Measurements from ENCODE around the gene MBOAT1. TPM values are rescaled to one million over a fixed set of nuclear protein-coding genes. Genes with fewer than 3 reads are reported as not detected.

The MBOAT1 gene
- total RNA-seq, 1 donor from 2014 or later: 6.4 TPM

GRCh38 chr6:20156824-20157223, 55.4 kb downstream of the MBOAT1 start:
- Histone ChIP-seq H3K9me3 (ENCODE audit: insufficient read depth, low read depth, low read length) (no peaks in the 10 kb centered on the region), H4K20me1 (ENCODE audit: insufficient read depth, low read length) (no peaks in the 10 kb centered on the region), H3K4me3 (ENCODE audit: insufficient read depth, low read depth, low read length) (no peak overlapping the region), H3K27ac (ENCODE audit: low read depth, low read length) (no peak overlapping the region), H2AFZ (ENCODE audit: low read depth, low read length) (no peak overlapping the region), H3K79me2 (ENCODE audit: insufficient read depth, low read length) (no peaks in the 10 kb centered on the region), H3K27me3 (ENCODE audit: insufficient read depth, low read length) (no peaks in the 10 kb centered on the region), H3K36me3 (ENCODE audit: insufficient read depth, low read length) (no peaks in the 10 kb centered on the region), H3K9ac (ENCODE audit: low read length) (no peak overlapping the region), H3K4me2 (ENCODE audit: low read length) (no peak overlapping the region), H3K4me1 (ENCODE audit: insufficient read depth, low read length) (no peaks in the 10 kb centered on the region)
- H3K4me1 Mint-ChIP-seq (ENCODE audit: low read depth, unreplicated experiment): peaks cover 8% of the 10 kb centered on the region
- no peak for FAIRE-seq
- H3K36me3 Mint-ChIP-seq (ENCODE audit: low read depth, unreplicated experiment): no peaks in the 10 kb centered on the region
- H3K27ac Mint-ChIP-seq (ENCODE audit: unreplicated experiment): no peak overlapping the region
- H3K9me3 Mint-ChIP-seq (ENCODE audit: unreplicated experiment): no peaks in the 10 kb centered on the region
- TF ChIP-seq CTCF (IDR thresholded peaks at IDR 0.05; ENCODE audit: insufficient read depth, low read depth, low read length): no peak
- TF ChIP-seq EZH2 (IDR thresholded peaks at IDR 0.05; ENCODE audit: insufficient read depth, low read length): no peak
- no peak for DNase-seq (ENCODE audit: low read depth)
- no peaks in the 10 kb centered on the region for H3K27me3 Mint-ChIP-seq (ENCODE audit: low read depth, unreplicated experiment)
- H3K4me3 Mint-ChIP-seq (ENCODE audit: unreplicated experiment): no peak overlapping the region

DNA sequence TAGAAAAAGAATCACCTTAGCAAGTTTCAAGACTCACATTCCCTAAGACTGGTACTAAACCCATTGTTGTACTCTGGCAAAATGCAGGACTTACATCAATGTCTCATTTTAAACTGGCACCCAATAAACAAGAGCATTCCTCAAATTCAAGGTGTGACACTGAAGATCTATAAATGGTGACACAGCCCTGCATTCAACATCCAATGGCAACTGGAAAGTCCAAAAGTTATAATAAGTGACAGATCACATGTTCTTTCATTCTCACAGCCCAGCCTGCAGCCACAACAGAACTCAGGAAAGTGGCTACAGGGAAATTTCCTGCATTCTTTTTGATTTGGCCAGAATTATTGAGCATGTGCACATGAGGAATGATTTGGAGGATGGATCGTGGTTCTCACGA, 57.5 kb downstream of the MBOAT1 start:
- Histone ChIP-seq H3K27me3 (ENCODE audit: insufficient read depth, low read length) (no peaks in the 10 kb centered on the region), H3K36me3 (ENCODE audit: insufficient read depth, low read length) (no peaks in the 10 kb centered on the region), H3K4me1 (ENCODE audit: insufficient read depth, low read length) (no peaks in the 10 kb centered on the region), H4K20me1 (ENCODE audit: insufficient read depth, low read length) (no peaks in the 10 kb centered on the region), H3K4me2 (ENCODE audit: low read length) (no peak overlapping the region), H3K9me3 (ENCODE audit: insufficient read depth, low read depth, low read length) (no peaks in the 10 kb centered on the region), H3K4me3 (ENCODE audit: insufficient read depth, low read depth, low read length) (no peak overlapping the region), H2AFZ (ENCODE audit: low read depth, low read length) (no peak overlapping the region), H3K79me2 (ENCODE audit: insufficient read depth, low read length) (no peaks in the 10 kb centered on the region), H3K9ac (ENCODE audit: low read length) (no peak overlapping the region), H3K27ac (ENCODE audit: low read depth, low read length) (no peak overlapping the region)
- Mint-ChIP-seq H3K36me3 (ENCODE audit: low read depth, unreplicated experiment) (peaks cover 1% of the 10 kb centered on the region), H3K4me1 (ENCODE audit: low read depth, unreplicated experiment) (no peaks in the 10 kb centered on the region), H3K27ac (ENCODE audit: unreplicated experiment) (no peak overlapping the region), H3K9me3 (ENCODE audit: unreplicated experiment) (no peaks in the 10 kb centered on the region), H3K27me3 (ENCODE audit: low read depth, unreplicated experiment) (no peaks in the 10 kb centered on the region), H3K4me3 (ENCODE audit: unreplicated experiment) (no peak overlapping the region)
- FAIRE-seq (no peak), DNase-seq (ENCODE audit: low read depth) (no peak)
- TF ChIP-seq EZH2 (IDR thresholded peaks at IDR 0.05; ENCODE audit: insufficient read depth, low read length) (no peak), CTCF (IDR thresholded peaks at IDR 0.05; ENCODE audit: insufficient read depth, low read depth, low read length) (no peak)

- Mint-ChIP-seq H3K27me3 (ENCODE audit: low read depth, unreplicated experiment) (no peaks in the 10 kb centered on the region), H3K27ac (ENCODE audit: unreplicated experiment) (no peak overlapping the region), H3K4me3 (ENCODE audit: unreplicated experiment) (no peak overlapping the region), H3K36me3 (ENCODE audit: low read depth, unreplicated experiment) (peaks cover 1% of the 10 kb centered on the region), H3K4me1 (ENCODE audit: low read depth, unreplicated experiment) (no peaks in the 10 kb centered on the region), H3K9me3 (ENCODE audit: unreplicated experiment) (no peaks in the 10 kb centered on the region)
- no peak for TF ChIP-seq EZH2 (IDR thresholded peaks at IDR 0.05; ENCODE audit: insufficient read depth, low read length)
- TF ChIP-seq CTCF (IDR thresholded peaks at IDR 0.05; ENCODE audit: insufficient read depth, low read depth, low read length): no peak
- FAIRE-seq: no peak
- H3K9ac ChIP-seq (ENCODE audit: low read length): no peak overlapping the region
- H3K27me3 ChIP-seq (ENCODE audit: insufficient read depth, low read length): no peaks in the 10 kb centered on the region
- no peak overlapping the region for H2AFZ ChIP-seq (ENCODE audit: low read depth, low read length)
- no peaks in the 10 kb centered on the region for H3K4me1 ChIP-seq (ENCODE audit: insufficient read depth, low read length)
- DNase-seq (ENCODE audit: low read depth): no peak
- H3K27ac ChIP-seq (ENCODE audit: low read depth, low read length): no peak overlapping the region
- no peak overlapping the region for H3K4me3 ChIP-seq (ENCODE audit: insufficient read depth, low read depth, low read length)
- no peak overlapping the region for H3K4me2 ChIP-seq (ENCODE audit: low read length)
- H3K79me2 ChIP-seq (ENCODE audit: insufficient read depth, low read length): no peaks in the 10 kb centered on the region
- no peaks in the 10 kb centered on the region for H3K9me3 ChIP-seq (ENCODE audit: insufficient read depth, low read depth, low read length)
- no peaks in the 10 kb centered on the region for H3K36me3 ChIP-seq (ENCODE audit: insufficient read depth, low read length)
- no peaks in the 10 kb centered on the region for H4K20me1 ChIP-seq (ENCODE audit: insufficient read depth, low read length)
These were observed 59.1 kb downstream of the MBOAT1 start for GRCh38 chr6:20153194-20153593.

All from astrocyte (in vitro differentiated cells and primary cell).